Esophagus muscularis mucosa (tissue), 4 donors: ENCODE results near the gene ZNF316. TPM values are rescaled to one million over a fixed set of nuclear protein-coding genes. Genes with fewer than 3 reads are reported as not detected.

Experiments
- DNase-seq: peaks from one replicate; pipeline ENCODE4 v3.0.0-alpha.2; 2017; ENCODE audit errors: extremely low spot score
- H3K27ac ChIP-seq, 4 donors: fragments of 200-600 bp; sonication (generic); replicated peaks in 1 of 4; 1 replicate in 3 of 4; 2 replicates in 1 of 4; pipeline ENCODE4 v1.5.1; 2016 to 2019; ENCODE audit warnings: mild to moderate bottlenecking in 1 of 4
- H3K27me3 ChIP-seq, 4 donors: fragments of 200-600 bp; sonication (generic); one replicate each; pipeline versions ENCODE4 v1.5.1 to v1.6.0; 2016 to 2019
- H3K36me3 ChIP-seq, 4 donors: fragments of 200-600 bp; sonication (generic); one replicate each; pipeline ENCODE4 v1.5.1; 2016 to 2019
- H3K4me1 ChIP-seq, 4 donors: fragments of 200-600 bp; sonication (generic); one replicate each; pipeline ENCODE4 v1.5.1; 2016 to 2019
- H3K4me3 ChIP-seq, 4 donors: fragments of 200-600 bp; sonication (generic); 1 replicate in 2 of 4; 2 replicates in 2 of 4; pipeline ENCODE4 v1.5.1; 2016 to 2019; ENCODE audit warnings: mild to moderate bottlenecking in 4 of 4, moderate library complexity in 1 of 4
- H3K9me3 ChIP-seq, 4 donors: fragments of 200-600 bp; sonication (generic); 1 replicate in 3 of 4; 2 replicates in 1 of 4; pipeline ENCODE4 v1.5.1; 2016 to 2019
- CTCF ChIP-seq, 3 experiments: fragments of 200-600 bp in 2 of 3; fragments of 450-650 bp in 1 of 3; sonication (generic) in 2 of 3; IDR thresholded peaks; one replicate each; pipeline ENCODE4 v1.5.1; 2017 to 2019; ENCODE audit warnings: antibody characterized with exemption in 3 of 3, mild to moderate bottlenecking in 2 of 3, moderate library complexity in 1 of 3
- EP300 ChIP-seq: sonication (generic); formaldehyde crosslinking; IDR thresholded peaks from one replicate; pipeline ENCODE4 v1.6.1; 2017; ENCODE audit warnings: antibody characterized with exemption
- POLR2A ChIP-seq: fragments of 450-650 bp; IDR thresholded peaks from one replicate; pipeline ENCODE4 v1.6.1; 2017; ENCODE audit warnings: antibody characterized with exemption, moderate library complexity, mild to moderate bottlenecking, low read depth
- POLR2AphosphoS5 ChIP-seq, 2 donors: sonication (generic); formaldehyde crosslinking; IDR thresholded peaks; one replicate each; pipeline ENCODE4 v1.6.1; 2017; ENCODE audit warnings: antibody characterized with exemption in 2 of 2
- WGBS: methylation state at CpG from one replicate; pipeline ENCODE4 v1.1.5; 2018; 5-methylcytosine and 5-hydroxymethylcytosine counted together
- intact Hi-C: fragments of 100-400 bp; cut with DNase I; formaldehyde crosslinking; loops from one replicate; pipeline ENCODE4 v1.15.1; 2023
- total RNA-seq, 4 donors: library from RNA; depleted of rRNA; stranded (reverse); fragments of >200 nt; gene quantifications; one replicate each; pipeline versions ENCODE4 v1.1.0 to v1.2.1, GENCODE V29; 2016

The ZNF316 gene
- total RNA-seq, 4 donors from 2014 or later: 24.0 to 38.9 (median 30.8) TPM

DNA sequence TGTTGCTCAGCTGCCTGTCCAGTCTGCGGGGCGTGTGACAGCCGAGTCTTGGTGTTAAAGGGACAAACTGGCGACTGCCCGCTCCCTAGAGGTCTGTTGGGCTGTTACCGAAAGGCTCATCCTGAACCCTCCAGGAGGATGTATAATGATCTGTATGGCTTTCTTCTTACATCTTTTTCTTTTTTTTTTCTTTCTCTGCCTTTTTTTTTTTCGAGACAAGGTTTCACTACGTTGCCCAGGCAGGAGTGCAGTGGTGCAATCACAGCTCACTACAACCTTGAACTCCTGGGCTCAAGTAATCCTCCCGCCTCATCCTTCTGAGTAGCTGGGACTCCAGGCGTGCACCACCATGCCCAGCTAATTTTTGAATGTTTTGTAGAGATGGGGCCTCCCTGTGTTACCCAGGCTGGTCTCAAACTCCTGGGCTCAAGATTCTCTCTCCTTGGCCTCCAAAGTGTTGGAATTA, 46.4 kb upstream of the ZNF316 start:
- peaks cover 13 to 24% (median 21%) of the 10 kb centered on the region in 4 donors for H3K4me1 ChIP-seq
- WGBS: 13% methylated on average over 10 of the region's 10 CpGs
- TF ChIP-seq EP300 (no peak), POLR2AphosphoS5 (IDR thresholded peaks at IDR 0.05) (no peak), CTCF (IDR thresholded peaks at IDR 0.05) (no peak), POLR2A (no peak)
- DNase-seq: no peak
- H3K4me3 ChIP-seq: peak overlapping the region; percentile 84 to 92 (median 88)
- intact Hi-C loops: no loop called here
- peak overlapping the region; percentile 84 to 92 (median 87) for H3K27ac ChIP-seq
- no peaks in the 10 kb centered on the region for H3K9me3 ChIP-seq
- no peaks in the 10 kb centered on the region for H3K27me3 ChIP-seq
- peaks cover 35 to 79% (median 65%) of the 10 kb centered on the region in 4 donors for H3K36me3 ChIP-seq

DNA sequence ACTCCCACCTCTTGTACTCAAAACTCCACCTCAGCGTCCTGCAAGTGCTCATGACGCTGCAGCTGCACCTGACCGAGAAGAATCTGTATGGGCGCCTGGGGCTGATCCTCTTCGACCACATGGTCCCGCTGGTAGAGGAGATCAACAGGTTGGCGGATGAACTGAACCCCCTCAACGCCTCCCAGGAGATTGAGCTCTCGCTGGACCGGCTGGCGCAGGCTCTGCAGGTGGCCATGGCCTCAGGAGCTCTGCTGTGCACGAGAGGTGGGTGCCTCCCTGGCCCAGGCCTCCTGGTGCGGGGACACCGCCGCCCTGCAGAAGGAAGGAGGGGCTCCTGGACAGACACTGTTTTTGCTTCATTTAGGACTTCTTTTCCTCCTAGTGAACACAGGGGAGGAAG, 37.0 kb upstream of the ZNF316 start:
- Histone ChIP-seq H3K36me3 (peaks cover 68 to 100% (median 99%) of the 10 kb centered on the region in 4 donors), H3K4me1 (no peaks in the 10 kb centered on the region), H3K27me3 (no peaks in the 10 kb centered on the region), H3K4me3 (no peak overlapping the region), H3K9me3 (no peaks in the 10 kb centered on the region), H3K27ac (no peak overlapping the region)
- no peak for TF ChIP-seq POLR2A
- intact Hi-C loops: no loop called here
- no peak for DNase-seq
- 88% methylated on average over 14 of the region's 15 CpGs for WGBS

- TF ChIP-seq CTCF (IDR thresholded peaks at IDR 0.05): no peak
- TF ChIP-seq POLR2A: no peak
- TF ChIP-seq EP300: no peak
- no peak for TF ChIP-seq POLR2AphosphoS5 (IDR thresholded peaks at IDR 0.05)
- H3K9me3 ChIP-seq: no peaks in the 10 kb centered on the region
- H3K27me3 ChIP-seq: no peaks in the 10 kb centered on the region
- DNase-seq: no peak
- 76% methylated on average over 10 of the region's 10 CpGs for WGBS
- intact Hi-C loops: no loop called here
- no peak overlapping the region for H3K27ac ChIP-seq
- no peak overlapping the region for H3K4me3 ChIP-seq
- peaks cover 46 to 100% (median 92%) of the 10 kb centered on the region in 4 donors for H3K36me3 ChIP-seq
- H3K4me1 ChIP-seq: no peaks in the 10 kb centered on the region
Observed at GRCh38 chr7:6604458-6604857, 32.7 kb upstream of the ZNF316 start.

GRCh38 chr7:6606866-6607583, 30.1 kb upstream of the ZNF316 start:
- intact Hi-C loops: no loop called here
- no peaks in the 10 kb centered on the region for H3K27me3 ChIP-seq
- WGBS: 94% methylated on average over 27 of the region's 36 CpGs
- peaks cover 22 to 82% (median 68%) of the 10 kb centered on the region in 4 donors for H3K36me3 ChIP-seq
- no peak overlapping the region for H3K4me3 ChIP-seq
- no peaks in the 10 kb centered on the region for H3K4me1 ChIP-seq
- DNase-seq: no peak
- TF ChIP-seq POLR2AphosphoS5 (IDR thresholded peaks at IDR 0.05): no peak
- TF ChIP-seq CTCF (IDR thresholded peaks at IDR 0.05): no peak
- TF ChIP-seq EP300: no peak
- no peak for TF ChIP-seq POLR2A
- no peaks in the 10 kb centered on the region for H3K9me3 ChIP-seq
- no peak overlapping the region for H3K27ac ChIP-seq

DNA sequence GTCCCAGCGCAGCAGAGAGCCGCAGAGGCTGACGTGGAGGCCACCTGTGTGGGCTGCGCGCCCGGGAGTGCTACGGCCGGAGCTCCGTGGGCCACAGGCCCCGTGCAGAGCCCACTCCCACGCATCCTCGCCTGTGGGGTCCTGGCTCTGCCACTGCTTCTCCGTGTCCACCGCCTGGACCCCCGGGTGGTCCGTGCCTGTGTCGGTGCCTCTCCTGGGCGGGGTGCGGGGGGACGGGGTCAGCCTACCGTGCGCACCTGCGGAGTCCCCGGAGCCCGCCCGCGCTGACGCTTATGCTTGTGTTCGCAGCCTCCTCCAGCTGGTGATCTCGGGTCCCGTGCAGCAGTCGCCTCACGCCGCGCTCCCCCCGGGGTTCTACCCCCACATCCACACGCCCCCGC, 29.5 kb upstream of the ZNF316 start:
- Histone ChIP-seq H3K36me3 (peaks cover 22 to 76% (median 61%) of the 10 kb centered on the region in 4 donors), H3K9me3 (no peaks in the 10 kb centered on the region), H3K27me3 (no peaks in the 10 kb centered on the region), H3K4me1 (no peaks in the 10 kb centered on the region), H3K27ac (no peak overlapping the region), H3K4me3 (no peak overlapping the region)
- intact Hi-C loops: no loop called here
- 92% methylated on average over 18 of the region's 38 CpGs for WGBS
- no peak for DNase-seq
- TF ChIP-seq POLR2AphosphoS5 (IDR thresholded peaks at IDR 0.05) (no peak), EP300 (no peak), POLR2A (no peak), CTCF (IDR thresholded peaks at IDR 0.05) (no peak)
